PFSK-1 (cell line): Measurements from ENCODE around the gene IKBKE.

Source experiments
- TAF1 ChIP-seq: IDR thresholded peaks from 2 replicates; pipeline ENCODE4 v1.6.1; 2012; ENCODE audit warnings: low read length, control low read depth, borderline replicate concordance; ENCODE audit not compliant: insufficient read depth
- TF ChIP-seq, protein P1 (sequence below), 2 experiments: IDR thresholded peaks; 2 replicates each; pipeline versions ENCODE4 v1.6.1 to v1.8.0; 2011 to 2012; ENCODE audit warnings: low read depth in 2 of 2, low read length in 2 of 2, control low read depth in 1 of 2, inconsistent platforms in 1 of 2, mild to moderate bottlenecking in 1 of 2, moderate library complexity in 1 of 2; ENCODE audit not compliant: insufficient read depth in 1 of 2

DNA sequence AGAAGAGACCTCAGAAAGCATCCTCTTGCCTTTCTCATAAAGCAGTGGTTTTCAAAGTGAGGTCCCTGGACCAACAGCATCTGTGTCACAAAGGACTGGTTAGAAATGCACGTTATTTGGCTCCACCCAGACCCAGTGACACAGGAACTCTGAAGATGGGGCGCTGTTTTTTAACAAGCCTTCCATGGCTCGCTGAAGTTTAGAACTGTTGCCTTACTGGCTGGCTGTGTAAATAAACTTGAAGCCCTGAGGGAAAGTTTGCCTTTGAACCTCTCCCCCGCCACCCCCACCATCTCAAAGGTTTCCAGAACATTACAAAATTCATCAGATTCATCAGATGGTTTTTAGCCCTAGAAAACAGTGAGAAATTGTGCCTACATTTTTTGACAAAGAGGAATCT, 21.8 kb upstream of the IKBKE start:
- TF ChIP-seq, protein P1, sequence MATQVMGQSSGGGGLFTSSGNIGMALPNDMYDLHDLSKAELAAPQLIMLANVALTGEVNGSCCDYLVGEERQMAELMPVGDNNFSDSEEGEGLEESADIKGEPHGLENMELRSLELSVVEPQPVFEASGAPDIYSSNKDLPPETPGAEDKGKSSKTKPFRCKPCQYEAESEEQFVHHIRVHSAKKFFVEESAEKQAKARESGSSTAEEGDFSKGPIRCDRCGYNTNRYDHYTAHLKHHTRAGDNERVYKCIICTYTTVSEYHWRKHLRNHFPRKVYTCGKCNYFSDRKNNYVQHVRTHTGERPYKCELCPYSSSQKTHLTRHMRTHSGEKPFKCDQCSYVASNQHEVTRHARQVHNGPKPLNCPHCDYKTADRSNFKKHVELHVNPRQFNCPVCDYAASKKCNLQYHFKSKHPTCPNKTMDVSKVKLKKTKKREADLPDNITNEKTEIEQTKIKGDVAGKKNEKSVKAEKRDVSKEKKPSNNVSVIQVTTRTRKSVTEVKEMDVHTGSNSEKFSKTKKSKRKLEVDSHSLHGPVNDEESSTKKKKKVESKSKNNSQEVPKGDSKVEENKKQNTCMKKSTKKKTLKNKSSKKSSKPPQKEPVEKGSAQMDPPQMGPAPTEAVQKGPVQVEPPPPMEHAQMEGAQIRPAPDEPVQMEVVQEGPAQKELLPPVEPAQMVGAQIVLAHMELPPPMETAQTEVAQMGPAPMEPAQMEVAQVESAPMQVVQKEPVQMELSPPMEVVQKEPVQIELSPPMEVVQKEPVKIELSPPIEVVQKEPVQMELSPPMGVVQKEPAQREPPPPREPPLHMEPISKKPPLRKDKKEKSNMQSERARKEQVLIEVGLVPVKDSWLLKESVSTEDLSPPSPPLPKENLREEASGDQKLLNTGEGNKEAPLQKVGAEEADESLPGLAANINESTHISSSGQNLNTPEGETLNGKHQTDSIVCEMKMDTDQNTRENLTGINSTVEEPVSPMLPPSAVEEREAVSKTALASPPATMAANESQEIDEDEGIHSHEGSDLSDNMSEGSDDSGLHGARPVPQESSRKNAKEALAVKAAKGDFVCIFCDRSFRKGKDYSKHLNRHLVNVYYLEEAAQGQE (IDR thresholded peaks at IDR 0.05; ENCODE audit: insufficient read depth in 1 of 2, low read depth in 2 of 2, low read length in 2 of 2), result no peak
- TF ChIP-seq TAF1, result no peak
